Measurements from ENCODE around the gene IFT22. TPM values are rescaled to one million over a fixed set of nuclear protein-coding genes. Genes with fewer than 3 reads are reported as not detected.
A peak's percentile ranks its signal among the peaks of the same experiment; 100 is the strongest.

Gene IFT22
- total RNA-seq, 1 donor from 2014 or later, result 9.8 TPM

- intact Hi-C loops (cut with micrococcal nuclease), result loop anchor here (2.0 kb wide), 1 partner anchor 907 kb away; no protein-coding TSS in a partner anchor
- no peaks in the 10 kb centered on the region for H3K9me3 Mint-ChIP-seq
- no peak overlapping the region for H3K27ac Mint-ChIP-seq
- H3K27me3 Mint-ChIP-seq, result peaks cover 13% of the 10 kb centered on the region
- no peaks in the 10 kb centered on the region for H3K36me3 Mint-ChIP-seq (ENCODE audit: low read depth)
- ChIA-PET CTCF (interaction anchor here (1.0 kb wide), 1 partner anchor 45 kb away, joined by 3 read pairs; no protein-coding TSS in a partner anchor), POLR2A (no interaction called here)
- ATAC-seq (ENCODE audit: low read depth), result no peak
- peaks cover 17% of the 10 kb centered on the region for H3K4me1 Mint-ChIP-seq
- no peak overlapping the region for H3K4me3 Mint-ChIP-seq
- no peak for DNase-seq
- no peak for TF ChIP-seq CTCF (IDR thresholded peaks at IDR 0.05)
These were observed 44.3 kb upstream of the IFT22 start for GRCh38 chr7:101365956-101366355.

- CTCF ChIA-PET, result interaction anchor here (0.7 to 4.3 kb wide), 15 partner anchors 10 to 179 kb away, joined by 3 to 42 read pairs (median 3); no protein-coding TSS in a partner anchor
- intact Hi-C loops (cut with micrococcal nuclease), result loop anchor here (1.0 to 2.0 kb wide), 6 partner anchors 27 to 909 kb away; no protein-coding TSS in a partner anchor
- peak; percentile 76 for DNase-seq
- Mint-ChIP-seq H3K9me3 (no peaks in the 10 kb centered on the region), H3K4me3 (peak overlapping the region; percentile 41), H3K27ac (no peak overlapping the region), H3K4me1 (peaks cover 10% of the 10 kb centered on the region), H3K36me3 (ENCODE audit: low read depth) (no peaks in the 10 kb centered on the region), H3K27me3 (peaks cover 12% of the 10 kb centered on the region)
- POLR2A ChIA-PET, result interaction anchor here (1.3 to 1.5 kb wide), 2 partner anchors 42 to 48 kb away, joined by 3 to 4 read pairs; partner anchors contain the start of gene IFT22
- ATAC-seq (ENCODE audit: low read depth), result peak; percentile 95
- TF ChIP-seq CTCF (IDR thresholded peaks at IDR 0.05), result peak; percentile 83
These were observed 42.2 kb upstream of the IFT22 start for GRCh38 chr7:101363734-101364374.

- ChIA-PET CTCF (interaction anchor here (1.5 to 4.3 kb wide), 2 partner anchors 48 to 145 kb away, joined by 5 to 42 read pairs; no protein-coding TSS in a partner anchor), POLR2A (interaction anchor here (0.6 to 1.3 kb wide), 2 partner anchors 41 to 49 kb away, joined by 3 read pairs; partner anchors contain the start of gene IFT22)
- ATAC-seq (ENCODE audit: low read depth) (no peak), DNase-seq (no peak)
- Mint-ChIP-seq H3K27me3 (peaks cover 10% of the 10 kb centered on the region), H3K9me3 (no peaks in the 10 kb centered on the region), H3K36me3 (ENCODE audit: low read depth) (no peaks in the 10 kb centered on the region), H3K27ac (no peak overlapping the region), H3K4me3 (no peak overlapping the region), H3K4me1 (peaks cover 10% of the 10 kb centered on the region)
- TF ChIP-seq CTCF (IDR thresholded peaks at IDR 0.05), result no peak
- intact Hi-C loops (cut with micrococcal nuclease), result no loop called here
These were observed 41.7 kb upstream of the IFT22 start for GRCh38 chr7:101363196-101363733.

- no peaks in the 10 kb centered on the region for H3K9me3 Mint-ChIP-seq
- no peak for ATAC-seq (ENCODE audit: low read depth)
- intact Hi-C loops (cut with micrococcal nuclease), result no loop called here
- ChIA-PET POLR2A (interaction anchor here (0.6 kb wide), 1 partner anchor 41 kb away, joined by 3 read pairs; the partner anchor contains the start of gene IFT22), CTCF (interaction anchor here (0.7 to 4.3 kb wide), 4 partner anchors 49 to 146 kb away, joined by 3 to 42 read pairs (median 5); no protein-coding TSS in a partner anchor)
- no peak within 1 kb of the TSS for H3K27ac Mint-ChIP-seq
- peaks cover 10% of the 10 kb centered on the region for H3K4me1 Mint-ChIP-seq
- peak within 1 kb of the TSS; percentile 32 for H3K4me3 Mint-ChIP-seq
- TF ChIP-seq CTCF (IDR thresholded peaks at IDR 0.05), result no peak
- no peaks in the 10 kb centered on the region for H3K36me3 Mint-ChIP-seq (ENCODE audit: low read depth)
- peak; percentile 37 for DNase-seq
- H3K27me3 Mint-ChIP-seq, result peaks cover 10% of the 10 kb centered on the region
These were observed 41.0 kb upstream of the IFT22 start, which contains the start of gene COL26A1 for GRCh38 chr7:101362334-101363195. COL26A1 (plus strand) TSS chr7:101362875; CDS start chr7:101363033, 158 bp downstream.

Measured in activated B cell treated with CpG ODN at 0.5 μM for 24 hours (primary cell).